Right lobe of liver (tissue), 6 donors: ENCODE measurements around the gene RIMS4. TPM values are rescaled to one million over a fixed set of nuclear protein-coding genes. Genes with fewer than 3 reads are reported as not detected.

Experiments
- ATAC-seq, 4 donors: fragments of 200-7000 bp; cut with Tn5 transposase; one replicate each; pipeline ENCODE4 v1.9.1; 2020; ENCODE audit warnings: mild to moderate bottlenecking in 4 of 4, moderate library complexity in 4 of 4
- DNase-seq, 3 donors: peaks; one replicate each; pipeline ENCODE4 v3.0.0-alpha.2; 2020
- H3K27ac ChIP-seq, 3 donors: fragments of 200-600 bp; one replicate each; pipeline ENCODE4 v1.8.0; 2022
- H3K27me3 ChIP-seq, 2 donors: fragments of 200-600 bp; one replicate each; pipeline ENCODE4 v1.8.0; 2022
- H3K36me3 ChIP-seq, 4 donors: fragments of 200-600 bp; sonication (generic) in 1 of 4; one replicate each; pipeline versions ENCODE4 v1.5.1 to v1.8.0; 2017 to 2022; ENCODE audit warnings: control low read depth in 1 of 4
- H3K4me1 ChIP-seq, 4 donors: fragments of 200-600 bp; sonication (generic) in 1 of 4; one replicate each; pipeline versions ENCODE4 v1.5.1 to v1.8.0; 2017 to 2022; ENCODE audit warnings: control low read depth in 1 of 4
- H3K4me3 ChIP-seq, 3 donors: fragments of 200-600 bp; one replicate each; pipeline ENCODE4 v1.8.0; 2022
- H3K9me3 ChIP-seq, 4 donors: fragments of 200-600 bp; sonication (generic) in 1 of 4; one replicate each; pipeline versions ENCODE4 v1.5.1 to v1.8.0; 2017 to 2022; ENCODE audit warnings: control low read depth in 1 of 4
- CTCF ChIP-seq, 4 donors: fragments of 200-600 bp in 3 of 4; fragments of 450-650 bp in 1 of 4; IDR thresholded peaks; one replicate each; pipeline versions ENCODE4 v1.5.1 to v1.8.0; 2016 to 2022; ENCODE audit warnings: antibody characterized with exemption in 4 of 4, mild to moderate bottlenecking in 2 of 4
- POLR2A ChIP-seq: fragments of 450-650 bp; IDR thresholded peaks from one replicate; pipeline ENCODE4 v1.6.1; 2017; ENCODE audit warnings: antibody characterized with exemption, mild to moderate bottlenecking
- WGBS: methylation state at CpG from one replicate; pipeline ENCODE4 v1.1.6; 2018; ENCODE audit warnings: low coverage, low lambda C conversion rate; ENCODE audit not compliant: insufficient coverage; ENCODE audit errors: missing lambda C conversion rate; 5-methylcytosine and 5-hydroxymethylcytosine counted together
- intact Hi-C, 2 donors: fragments of 100-400 bp; cut with DNase I; formaldehyde crosslinking; loops; one replicate each; pipeline versions ENCODE4 v1.11.2 to v1.14.1; 2022
- total RNA-seq, 6 experiments: library from RNA; depleted of rRNA in 2 of 6; stranded (reverse); fragments of >200 nt in 2 of 6; fragmentation: NEBNext Ultra II Directional in 3 of 6; extraction: Animal tissue kit (Norgen Biotek cat#: 25700) in 3 of 6; gene quantifications; one replicate each; pipeline versions ENCODE4 v1.1.0 to v1.2.4, GENCODE V29; 2016 to 2023
- donor health status: DM: no; HTN: yes; CAD: no.
- donor health status: DM: no; HTN: no; CAD: no.
- donor health status: DM: no; HTN: no; CAD: no.
- donor health status: DM: no; HTN: yes; CAD: no.
- donor health status: DM: no; HTN: yes; CAD: no.

The RIMS4 gene
- total RNA-seq, 6 experiments from 2014 or later: not detected

GRCh38 chr20:44787299-44787698 is 23.0 kb downstream of the RIMS4 start:
- TF ChIP-seq POLR2A (no peak), CTCF (IDR thresholded peaks at IDR 0.05) (no peak)
- 62% methylated on average over 7 of the region's 7 CpGs for WGBS
- Histone ChIP-seq H3K27ac (no peak overlapping the region), H3K9me3 (no peaks in the 10 kb centered on the region), H3K4me1 (no peaks in the 10 kb centered on the region), H3K36me3 (no peaks in the 10 kb centered on the region), H3K4me3 (no peak overlapping the region), H3K27me3 (no peaks in the 10 kb centered on the region)
- intact Hi-C loops: no loop called here
- ATAC-seq (no peak), DNase-seq (no peak)

- H3K27me3 ChIP-seq: no peaks in the 10 kb centered on the region
- no peak for ATAC-seq
- TF ChIP-seq POLR2A (no peak), CTCF (IDR thresholded peaks at IDR 0.05) (no peak)
- no peak overlapping the region for H3K4me3 ChIP-seq
- WGBS: no CpG with 5 or more reads among the region's 1 CpG
- H3K4me1 ChIP-seq: no peaks in the 10 kb centered on the region
- no peaks in the 10 kb centered on the region for H3K36me3 ChIP-seq
- intact Hi-C loops: no loop called here
- no peak for DNase-seq
- H3K9me3 ChIP-seq: no peaks in the 10 kb centered on the region
- H3K27ac ChIP-seq: no peak overlapping the region
These were observed 24.6 kb downstream of the RIMS4 start for GRCh38 chr20:44785768-44786167.

- whole genome bisulfite sequencing: 40% methylated on average over 1 of the region's 1 CpG
- no peaks in the 10 kb centered on the region for H3K36me3 ChIP-seq
- intact Hi-C loops: no loop called here
These were observed 25.7 kb downstream of the RIMS4 start for GRCh38 chr20:44784688-44785087.

GRCh38 chr20:44781791-44782190 is 28.6 kb downstream of the RIMS4 start:
- Histone ChIP-seq H3K27ac (no peak overlapping the region), H3K36me3 (no peaks in the 10 kb centered on the region), H3K9me3 (no peaks in the 10 kb centered on the region), H3K4me1 (no peaks in the 10 kb centered on the region), H3K4me3 (no peak overlapping the region), H3K27me3 (no peaks in the 10 kb centered on the region)
- TF ChIP-seq CTCF (IDR thresholded peaks at IDR 0.05) (no peak), POLR2A (no peak)
- DNase-seq: no peak
- 33% methylated on average over 1 of the region's 3 CpGs for WGBS
- intact Hi-C loops: no loop called here
- ATAC-seq: no peak

More at GRCh38 chr20:44784688-44785087, 25.7 kb downstream of the RIMS4 start:
- no peak for ATAC-seq
- DNase-seq: no peak
- H3K4me3 ChIP-seq: no peak overlapping the region
- TF ChIP-seq CTCF (IDR thresholded peaks at IDR 0.05): no peak
- no peak for TF ChIP-seq POLR2A
- H3K4me1 ChIP-seq: no peaks in the 10 kb centered on the region
- H3K27me3 ChIP-seq: no peaks in the 10 kb centered on the region
- H3K9me3 ChIP-seq: no peaks in the 10 kb centered on the region
- no peak overlapping the region for H3K27ac ChIP-seq

GRCh38 chr20:44781118-44781517 is 29.2 kb downstream of the RIMS4 start:
- TF ChIP-seq CTCF (IDR thresholded peaks at IDR 0.05) (no peak), POLR2A (no peak)
- H3K27me3 ChIP-seq: no peaks in the 10 kb centered on the region
- no peaks in the 10 kb centered on the region for H3K4me1 ChIP-seq
- no peak overlapping the region for H3K4me3 ChIP-seq
- ATAC-seq (no peak), DNase-seq (no peak)
- WGBS: 59% methylated on average over 3 of the region's 3 CpGs
- no peak overlapping the region for H3K27ac ChIP-seq
- intact Hi-C loops: no loop called here
- no peaks in the 10 kb centered on the region for H3K36me3 ChIP-seq
- H3K9me3 ChIP-seq: no peaks in the 10 kb centered on the region
